ENCODE data around the gene RASGRP2. TPM values are rescaled to one million over a fixed set of nuclear protein-coding genes. Genes with fewer than 3 reads are reported as not detected.

RASGRP2 gene
- total and polyA plus RNA-seq, 2 experiments from 2014 or later, result 30.1 to 50.4 TPM

GRCh38 chr11:64757549-64758329 lies 13.8 kb upstream of the RASGRP2 start:
- Mint-ChIP-seq H3K27me3 (ENCODE audit: insufficient read depth, low read depth, poor library complexity) (peaks cover 32% of the 10 kb centered on the region), H3K9me3 (no peaks in the 10 kb centered on the region; the same call in 1 of the 3 replicates), H3K4me3 (no peak overlapping the region; the same call in 2 of the 3 replicates), H3K4me1 (peaks cover 52% of the 10 kb centered on the region), H3K27ac (no peak overlapping the region), H3K36me3 (ENCODE audit: low read depth) (peaks cover 11% of the 10 kb centered on the region; the same call in 2 of the 3 replicates)
- ATAC-seq, result no peak
- no peaks in the 10 kb centered on the region for H3K9me2 ChIP-seq (ENCODE audit: insufficient read depth)
- H2AFZ ChIP-seq, result no peak overlapping the region
- H3F3A ChIP-seq (replicated peaks; ENCODE audit: low read depth), result peaks cover 27% of the 10 kb centered on the region
- no peak overlapping the region for H3K4me3 ChIP-seq
- no peaks in the 10 kb centered on the region for H3K79me2 ChIP-seq (replicated peaks; ENCODE audit: insufficient read depth)
- H3K4me2 ChIP-seq, result no peak overlapping the region
- TF ChIP-seq ZNF114 (CRISPR knock-in tag; IDR thresholded peaks at IDR 0.05) (no peak), EZH2 (IDR thresholded peaks at IDR 0.05; ENCODE audit: low read depth, unreplicated experiment) (no peak), NANOG (IDR thresholded peaks at IDR 0.05; ENCODE audit: borderline replicate concordance) (no peak), POLR2AphosphoS5 (IDR thresholded peaks at IDR 0.05; ENCODE audit: low read depth) (no peak), STAT1 (IDR thresholded peaks at IDR 0.05; ENCODE audit: unreplicated experiment) (no peak), JUNB (IDR thresholded peaks at IDR 0.05; ENCODE audit: unreplicated experiment) (no peak), EZH2phosphoT487 (IDR thresholded peaks at IDR 0.05; ENCODE audit: unreplicated experiment) (no peak), ETS1 (IDR thresholded peaks at IDR 0.05) (no peak), ZNF462 (CRISPR knock-in tag; IDR thresholded peaks at IDR 0.05) (no peak)
- TF ChIP-seq, protein P1, sequence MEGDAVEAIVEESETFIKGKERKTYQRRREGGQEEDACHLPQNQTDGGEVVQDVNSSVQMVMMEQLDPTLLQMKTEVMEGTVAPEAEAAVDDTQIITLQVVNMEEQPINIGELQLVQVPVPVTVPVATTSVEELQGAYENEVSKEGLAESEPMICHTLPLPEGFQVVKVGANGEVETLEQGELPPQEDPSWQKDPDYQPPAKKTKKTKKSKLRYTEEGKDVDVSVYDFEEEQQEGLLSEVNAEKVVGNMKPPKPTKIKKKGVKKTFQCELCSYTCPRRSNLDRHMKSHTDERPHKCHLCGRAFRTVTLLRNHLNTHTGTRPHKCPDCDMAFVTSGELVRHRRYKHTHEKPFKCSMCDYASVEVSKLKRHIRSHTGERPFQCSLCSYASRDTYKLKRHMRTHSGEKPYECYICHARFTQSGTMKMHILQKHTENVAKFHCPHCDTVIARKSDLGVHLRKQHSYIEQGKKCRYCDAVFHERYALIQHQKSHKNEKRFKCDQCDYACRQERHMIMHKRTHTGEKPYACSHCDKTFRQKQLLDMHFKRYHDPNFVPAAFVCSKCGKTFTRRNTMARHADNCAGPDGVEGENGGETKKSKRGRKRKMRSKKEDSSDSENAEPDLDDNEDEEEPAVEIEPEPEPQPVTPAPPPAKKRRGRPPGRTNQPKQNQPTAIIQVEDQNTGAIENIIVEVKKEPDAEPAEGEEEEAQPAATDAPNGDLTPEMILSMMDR (conservative IDR thresholded peaks at IDR 0.05; ENCODE audit: low read depth in 2 of 2), result no peak
- no peak for DNase-seq (ENCODE audit: low spot score)
- H3K36me3 ChIP-seq (ENCODE audit: insufficient read depth), result no peaks in the 10 kb centered on the region
- no peak overlapping the region for H3K27ac ChIP-seq (ENCODE audit: low read depth)
- no peaks in the 10 kb centered on the region for H4K20me1 ChIP-seq (replicated peaks; ENCODE audit: insufficient read depth)
- peaks cover 36% of the 10 kb centered on the region for H3K4me1 ChIP-seq (ENCODE audit: insufficient read depth)
- H3K27me3 ChIP-seq (ENCODE audit: insufficient read depth), result no peaks in the 10 kb centered on the region

All from GM23338 (cell line).